Progenitor cell of endocrine pancreas (in vitro differentiated cells): ENCODE data around the gene METTL22. TPM values are rescaled to one million over a fixed set of nuclear protein-coding genes. Genes with fewer than 3 reads are reported as not detected.
A peak's percentile ranks its signal among the peaks of the same experiment; 100 is the strongest.

Source experiments
- DNase-seq: peaks from one replicate; pipeline ENCODE4 v3.0.0; 2021; ENCODE audit warnings: low spot score; ENCODE audit not compliant: unreplicated experiment
- H3K27ac Mint-ChIP-seq: 2 replicates; pipeline ENCODE4 v1.8.0; 2021; ENCODE audit warnings: mild to moderate bottlenecking, moderate library complexity, mixed read lengths
- H3K27me3 Mint-ChIP-seq: 2 replicates; pipeline ENCODE4 v1.8.0; 2021; ENCODE audit warnings: mixed read lengths
- H3K36me3 Mint-ChIP-seq: 2 replicates; pipeline ENCODE4 v1.8.0; 2022; ENCODE audit warnings: mixed read lengths; ENCODE audit not compliant: insufficient read depth
- H3K4me1 Mint-ChIP-seq: 2 replicates; pipeline ENCODE4 v1.8.0; 2021; ENCODE audit warnings: low read depth, mixed read lengths
- H3K4me3 Mint-ChIP-seq: 2 replicates; pipeline ENCODE4 v1.8.0; 2021; ENCODE audit warnings: low read depth, mild to moderate bottlenecking, moderate library complexity, mixed read lengths
- H3K9me3 Mint-ChIP-seq: 2 replicates; pipeline ENCODE4 v1.8.0; 2021; ENCODE audit warnings: low read depth, mixed read lengths
- CTCF ChIP-seq: fragments of 200-600 bp; sonication (generic); IDR thresholded peaks from one replicate; pipeline ENCODE4 v1.5.0; 2021; ENCODE audit warnings: antibody characterized with exemption, mild to moderate bottlenecking; ENCODE audit not compliant: unreplicated experiment
- total RNA-seq: library from RNA; stranded (reverse); gene quantifications from 2 replicates; pipeline ENCODE4 v1.2.1, GENCODE V29; 2021

The METTL22 gene
- total RNA-seq, 1 donor from 2014 or later = 56.5 TPM

GRCh38 chr16:8675183-8676159 is 54.0 kb downstream of the METTL22 start:
- peak overlapping the region; percentile 82 for H3K4me3 Mint-ChIP-seq
- peak overlapping the region; percentile 11 for H3K27ac Mint-ChIP-seq
- peaks cover 11% of the 10 kb centered on the region for H3K4me1 Mint-ChIP-seq
- H3K36me3 Mint-ChIP-seq = peaks cover 1% of the 10 kb centered on the region
- no peak for TF ChIP-seq CTCF
- H3K27me3 Mint-ChIP-seq = peaks cover 10% of the 10 kb centered on the region
- DNase-seq = no peak
- peaks cover 4% of the 10 kb centered on the region for H3K9me3 Mint-ChIP-seq

- peaks cover 10% of the 10 kb centered on the region for H3K27me3 Mint-ChIP-seq
- H3K27ac Mint-ChIP-seq = peak overlapping the region; percentile 11
- peaks cover 11% of the 10 kb centered on the region for H3K4me1 Mint-ChIP-seq
- peaks cover 1% of the 10 kb centered on the region for H3K36me3 Mint-ChIP-seq
- DNase-seq = no peak
- no peak for TF ChIP-seq CTCF
- H3K9me3 Mint-ChIP-seq = peaks cover 4% of the 10 kb centered on the region
- H3K4me3 Mint-ChIP-seq = peak overlapping the region; percentile 82
These were observed 54.7 kb downstream of the METTL22 start for GRCh38 chr16:8676160-8676547.

GRCh38 chr16:8676737-8677375 is 55.4 kb downstream of the METTL22 start:
- H3K4me1 Mint-ChIP-seq = peaks cover 11% of the 10 kb centered on the region
- H3K27me3 Mint-ChIP-seq = peaks cover 10% of the 10 kb centered on the region
- H3K4me3 Mint-ChIP-seq = no peak overlapping the region
- no peak overlapping the region for H3K27ac Mint-ChIP-seq
- no peak for TF ChIP-seq CTCF
- DNase-seq = no peak
- peaks cover 1% of the 10 kb centered on the region for H3K36me3 Mint-ChIP-seq
- peaks cover 4% of the 10 kb centered on the region for H3K9me3 Mint-ChIP-seq

- DNase-seq = no peak
- no peak for TF ChIP-seq CTCF
- H3K4me1 Mint-ChIP-seq = peaks cover 11% of the 10 kb centered on the region
- H3K36me3 Mint-ChIP-seq = peaks cover 1% of the 10 kb centered on the region
- peaks cover 10% of the 10 kb centered on the region for H3K27me3 Mint-ChIP-seq
- no peak overlapping the region for H3K4me3 Mint-ChIP-seq
- H3K9me3 Mint-ChIP-seq = peaks cover 4% of the 10 kb centered on the region
- no peak overlapping the region for H3K27ac Mint-ChIP-seq
These were observed 56.0 kb downstream of the METTL22 start for GRCh38 chr16:8677481-8677880.

GRCh38 chr16:8678068-8678927 is 56.8 kb downstream of the METTL22 start:
- TF ChIP-seq CTCF = no peak
- Mint-ChIP-seq H3K27ac (no peak overlapping the region), H3K4me1 (peaks cover 9% of the 10 kb centered on the region), H3K36me3 (peaks cover 1% of the 10 kb centered on the region), H3K4me3 (no peak overlapping the region), H3K9me3 (peaks cover 4% of the 10 kb centered on the region), H3K27me3 (peaks cover 10% of the 10 kb centered on the region)
- no peak for DNase-seq
